ENCODE measurements around the gene NECTIN2.
"Not testable (repeated sequence)": the region's sequence is repeated elsewhere in the genome, so short reads cannot be mapped to it uniquely, and the experiment has no call there.

NECTIN2 gene

GRCh38 chr19:44820648-44821609 is 25.2 kb upstream of the NECTIN2 start:
- TF ChIP-seq ELF4 (IDR thresholded peaks at IDR 0.05) = no peak
- no peak for TF ChIP-seq LEF1 (IDR thresholded peaks at IDR 0.05; ENCODE audit: borderline replicate concordance)
- no peak for TF ChIP-seq FOXM1 (IDR thresholded peaks at IDR 0.05; ENCODE audit: borderline replicate concordance)
- TF ChIP-seq BHLHE40 (IDR thresholded peaks at IDR 0.05; ENCODE audit: borderline replicate concordance) = no peak
- POLR2A ChIA-PET = no interaction called here
- peak; percentile 4 for DNase-seq (ENCODE audit: extremely low spot score)
- CTCF ChIA-PET = no interaction called here

- TF ChIP-seq BHLHE40 (IDR thresholded peaks at IDR 0.05; ENCODE audit: borderline replicate concordance) = no peak
- no peak for TF ChIP-seq FOXA1 (IDR thresholded peaks at IDR 0.05)
- no peak for TF ChIP-seq CTBP1 (IDR thresholded peaks at IDR 0.05; ENCODE audit: borderline replicate concordance)
- TF ChIP-seq L3MBTL2 (conservative IDR thresholded peaks at IDR 0.05) = no peak
- no peak for TF ChIP-seq TARDBP (IDR thresholded peaks at IDR 0.05)
- no peak for TF ChIP-seq ZNF384 (IDR thresholded peaks at IDR 0.05)
- no peak for TF ChIP-seq ARNT (IDR thresholded peaks at IDR 0.05)
- TF ChIP-seq HDGF (IDR thresholded peaks at IDR 0.05; ENCODE audit: borderline replicate concordance) = no peak
- no peak for TF ChIP-seq LEF1 (IDR thresholded peaks at IDR 0.05; ENCODE audit: borderline replicate concordance)
- no peak for TF ChIP-seq NFRKB (IDR thresholded peaks at IDR 0.05)
- no peak for TF ChIP-seq SP1 (IDR thresholded peaks at IDR 0.05)
- TF ChIP-seq PKNOX1 (IDR thresholded peaks at IDR 0.05) = no peak
- no peak for TF ChIP-seq FOXM1 (IDR thresholded peaks at IDR 0.05; ENCODE audit: borderline replicate concordance)
- no peak for TF ChIP-seq SUZ12 (IDR thresholded peaks at IDR 0.05)
- TF ChIP-seq FOXK2 (IDR thresholded peaks at IDR 0.05) = no peak
- no peak for TF ChIP-seq ELF4 (IDR thresholded peaks at IDR 0.05)
- no peak for DNase-seq (ENCODE audit: extremely low spot score)
- CTCF ChIA-PET = no interaction called here
- POLR2A ChIA-PET = interaction anchor here (1.2 kb wide), 1 partner anchor 38 kb away, joined by 4 read pairs; no protein-coding TSS in a partner anchor
These were observed 23.9 kb upstream of the NECTIN2 start for GRCh38 chr19:44822177-44822576.

GRCh38 chr19:44822670-44823372 is 23.3 kb upstream of the NECTIN2 start:
- CTCF ChIA-PET = interaction anchor here (1.0 kb wide), 1 partner anchor 23 kb away, joined by 6 read pairs; the partner anchor contains the start of gene NECTIN2
- POLR2A ChIA-PET = interaction anchor here (1.2 kb wide), 1 partner anchor 39 kb away, joined by 4 read pairs; no protein-coding TSS in a partner anchor
- DNase-seq (ENCODE audit: extremely low spot score) = no peak
- no peak for TF ChIP-seq CTBP1 (IDR thresholded peaks at IDR 0.05; ENCODE audit: borderline replicate concordance)
- TF ChIP-seq LEF1 (IDR thresholded peaks at IDR 0.05; ENCODE audit: borderline replicate concordance) = no peak
- no peak for TF ChIP-seq FOXM1 (IDR thresholded peaks at IDR 0.05; ENCODE audit: borderline replicate concordance)
- TF ChIP-seq FOXK2 (IDR thresholded peaks at IDR 0.05) = no peak

- ChIA-PET POLR2A (no interaction called here), CTCF (interaction anchor here (1.0 kb wide), 1 partner anchor 23 kb away, joined by 6 read pairs; the partner anchor contains the start of gene NECTIN2)
- no peak for TF ChIP-seq BHLHE40 (IDR thresholded peaks at IDR 0.05; ENCODE audit: borderline replicate concordance)
- TF ChIP-seq FOXA1 (IDR thresholded peaks at IDR 0.05) = no peak
- no peak for TF ChIP-seq NFRKB (IDR thresholded peaks at IDR 0.05)
- TF ChIP-seq PKNOX1 (IDR thresholded peaks at IDR 0.05) = no peak
- no peak for TF ChIP-seq LEF1 (IDR thresholded peaks at IDR 0.05; ENCODE audit: borderline replicate concordance)
- TF ChIP-seq FOXM1 (IDR thresholded peaks at IDR 0.05; ENCODE audit: borderline replicate concordance) = no peak
- no peak for TF ChIP-seq FOXK2 (IDR thresholded peaks at IDR 0.05)
- no peak for TF ChIP-seq SP1 (IDR thresholded peaks at IDR 0.05)
- TF ChIP-seq ELF4 (IDR thresholded peaks at IDR 0.05) = no peak
- no peak for TF ChIP-seq CTBP1 (IDR thresholded peaks at IDR 0.05; ENCODE audit: borderline replicate concordance)
- no peak for TF ChIP-seq SUZ12 (IDR thresholded peaks at IDR 0.05)
- TF ChIP-seq L3MBTL2 (conservative IDR thresholded peaks at IDR 0.05) = no peak
- TF ChIP-seq TARDBP (IDR thresholded peaks at IDR 0.05) = no peak
- TF ChIP-seq HDGF (IDR thresholded peaks at IDR 0.05; ENCODE audit: borderline replicate concordance) = no peak
- TF ChIP-seq ARNT (IDR thresholded peaks at IDR 0.05) = no peak
- DNase-seq (ENCODE audit: extremely low spot score) = no peak
These were observed 22.8 kb upstream of the NECTIN2 start for GRCh38 chr19:44823373-44823698.

GRCh38 chr19:44824761-44825160 is 21.3 kb upstream of the NECTIN2 start:
- no peak for TF ChIP-seq BHLHE40 (IDR thresholded peaks at IDR 0.05; ENCODE audit: borderline replicate concordance)
- no peak for TF ChIP-seq L3MBTL2 (conservative IDR thresholded peaks at IDR 0.05)
- no peak for TF ChIP-seq TARDBP (IDR thresholded peaks at IDR 0.05)
- no peak for TF ChIP-seq FOXK2 (IDR thresholded peaks at IDR 0.05)
- TF ChIP-seq ELF4 (IDR thresholded peaks at IDR 0.05) = no peak
- DNase-seq (ENCODE audit: extremely low spot score) = no peak
- CTCF ChIA-PET = no interaction called here
- POLR2A ChIA-PET = no interaction called here

GRCh38 chr19:44832875-44833274 is 13.2 kb upstream of the NECTIN2 start:
- DNase-seq (ENCODE audit: extremely low spot score); CTCF ChIA-PET; POLR2A ChIA-PET: not testable (repeated sequence)

- POLR2A ChIA-PET = interaction anchor here (0.9 kb wide), 1 partner anchor 12 kb away, joined by 3 read pairs; the partner anchor contains the start of gene NECTIN2
- CTCF ChIA-PET; DNase-seq (ENCODE audit: extremely low spot score): not testable (repeated sequence)
These were observed 11.7 kb upstream of the NECTIN2 start for GRCh38 chr19:44834399-44834798.
